Stimulated activated CD8-positive, alpha-beta memory T cell treated with anti-CD3 and anti-CD28 coated beads, Interleukin-7, amount 100 ng/mL, for 1 hour (primary cell): ENCODE measurements around the gene COL24A1.
"Not testable (repeated sequence)": the region's sequence is repeated elsewhere in the genome, so short reads cannot be mapped to it uniquely, and the experiment has no call there.

Experiments used
- DNase-seq, 2 donors: peaks; one replicate each; pipeline ENCODE4 v3.0.0-alpha.2; 2020; ENCODE audit warnings: low read depth in 2 of 2

Gene COL24A1

DNA sequence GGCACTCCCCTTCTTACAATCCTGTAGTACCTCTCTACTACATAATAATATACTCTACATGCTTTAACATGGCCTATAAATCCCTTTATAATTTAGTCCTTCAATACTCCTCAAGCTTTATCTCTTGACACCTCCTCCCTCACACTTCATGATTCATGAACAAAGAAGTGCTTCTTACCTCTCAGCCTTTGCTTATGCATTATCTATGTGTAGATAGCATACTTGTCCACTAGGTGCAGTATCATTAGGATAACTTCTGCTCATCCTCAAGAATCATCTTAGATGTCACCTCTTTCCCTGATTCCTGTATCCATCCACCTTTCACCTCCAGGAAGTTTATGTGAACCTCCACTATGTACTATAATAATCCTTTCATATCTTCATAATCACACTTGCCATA lies 74.4 kb downstream of the COL24A1 start:
- DNase-seq, result no peak

GRCh38 chr1:86072474-86072873 lies 84.1 kb downstream of the COL24A1 start:
- DNase-seq, result not testable (repeated sequence)

- not testable (repeated sequence) for DNase-seq
These were observed 84.7 kb downstream of the COL24A1 start for GRCh38 chr1:86071870-86072269.

DNA sequence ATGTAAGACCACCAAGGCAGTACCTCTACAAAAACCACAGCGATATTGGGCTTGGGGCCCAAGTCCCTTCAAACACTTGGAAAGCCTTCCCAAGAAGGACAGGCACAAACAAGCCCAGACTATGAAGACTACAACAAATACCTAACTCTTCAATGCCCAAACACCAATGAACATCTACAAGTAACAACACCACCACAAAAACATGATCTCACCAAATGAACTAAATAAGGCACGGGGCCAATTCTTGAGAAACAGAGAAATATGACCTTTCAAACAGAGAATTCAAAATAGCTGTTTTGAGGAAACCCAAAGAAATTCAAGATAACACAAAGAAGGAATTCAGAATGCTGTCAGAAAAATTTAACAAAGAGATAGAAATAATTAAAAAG lies 86.8 kb downstream of the COL24A1 start:
- DNase-seq, result no peak

DNA sequence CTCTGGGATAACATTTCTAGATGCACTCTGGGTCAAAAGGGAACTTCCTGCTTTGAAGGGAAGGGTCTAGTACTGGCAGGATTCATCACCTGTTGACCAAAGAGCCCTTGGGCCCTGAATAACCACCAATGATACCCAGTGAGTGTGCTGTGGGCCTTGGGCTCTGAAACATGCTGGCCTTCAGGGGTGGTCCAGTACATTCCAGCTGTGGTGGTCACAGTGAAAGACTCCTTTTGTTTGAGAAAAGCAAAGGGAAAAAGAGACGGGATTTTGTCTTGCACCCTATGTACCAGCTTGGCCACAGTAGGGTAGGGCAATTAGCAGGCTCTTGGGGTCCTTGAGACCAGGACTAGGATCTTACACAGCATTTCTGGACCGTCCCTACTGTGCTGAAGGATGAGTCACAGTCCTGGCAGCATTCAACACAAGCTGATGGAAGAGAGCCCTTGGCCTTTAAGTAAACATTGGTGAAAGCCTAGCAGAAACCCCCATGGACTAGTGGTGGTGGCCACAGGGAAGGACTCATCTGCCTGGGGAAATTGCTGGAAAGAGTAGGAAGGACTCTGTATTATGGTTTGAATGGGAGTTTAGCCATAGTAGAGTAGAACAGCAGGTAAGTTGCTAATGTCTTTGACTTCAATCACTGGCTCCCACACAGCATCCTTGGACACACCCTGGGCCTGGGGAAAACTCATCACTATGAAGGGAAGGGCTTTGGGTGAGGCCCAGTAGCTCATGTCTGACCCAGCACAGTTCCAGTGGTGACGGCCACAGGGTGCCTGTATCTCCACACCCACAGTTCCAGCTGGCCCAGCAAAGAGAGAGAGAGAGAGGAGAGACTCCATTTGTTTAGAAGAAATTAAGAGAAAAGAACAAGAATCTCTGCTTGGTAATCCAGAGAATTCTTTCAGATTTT lies 87.5 kb downstream of the COL24A1 start:
- DNase-seq, result no peak

DNA sequence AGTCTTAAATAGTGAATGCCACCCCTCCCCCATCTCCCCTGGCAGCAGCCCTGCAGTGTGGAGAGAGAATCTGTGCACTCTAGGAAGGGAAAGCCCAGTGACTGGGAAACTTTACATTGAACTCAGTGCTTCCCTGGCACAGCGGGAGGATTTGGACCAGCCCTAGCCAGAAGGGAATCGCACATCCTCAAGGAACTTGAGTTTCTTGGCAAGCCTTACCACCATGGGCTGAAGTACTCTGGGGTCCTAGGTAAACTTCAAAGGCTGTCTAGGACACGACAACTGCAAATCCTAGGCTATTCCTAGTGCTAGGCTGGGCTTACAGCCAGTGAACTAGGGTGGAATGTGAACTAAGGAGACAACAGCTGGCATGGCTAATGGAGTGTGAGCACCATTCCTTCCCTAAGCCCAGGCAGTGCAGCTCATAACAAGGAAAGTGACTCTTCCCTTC lies 88.3 kb downstream of the COL24A1 start:
- no peak for DNase-seq

DNA sequence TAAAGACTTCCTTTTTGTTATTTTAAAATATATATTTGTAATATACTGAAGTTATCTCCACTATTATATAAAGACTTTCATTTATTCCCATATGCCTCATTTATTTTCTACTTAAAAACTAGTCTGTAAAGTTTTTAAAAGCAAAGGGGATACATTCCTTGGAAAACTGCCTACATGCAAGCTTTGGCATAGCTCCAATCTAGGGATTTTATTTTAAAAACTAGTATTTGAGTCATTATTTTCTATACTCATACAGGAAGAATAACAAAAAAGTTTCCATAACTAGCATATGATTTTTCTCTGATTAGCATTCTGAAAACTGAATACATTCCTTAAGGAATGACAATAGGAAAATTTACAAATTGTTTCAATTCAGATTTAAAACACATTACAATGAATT lies 88.9 kb downstream of the COL24A1 start:
- no peak for DNase-seq

GRCh38 chr1:86064899-86065298 lies 91.7 kb downstream of the COL24A1 start:
- DNase-seq, result no peak

- DNase-seq, result no peak
These were observed 92.9 kb downstream of the COL24A1 start for GRCh38 chr1:86063721-86064120.

- DNase-seq, result no peak
These were observed 94.1 kb downstream of the COL24A1 start for GRCh38 chr1:86062453-86062852.

DNA sequence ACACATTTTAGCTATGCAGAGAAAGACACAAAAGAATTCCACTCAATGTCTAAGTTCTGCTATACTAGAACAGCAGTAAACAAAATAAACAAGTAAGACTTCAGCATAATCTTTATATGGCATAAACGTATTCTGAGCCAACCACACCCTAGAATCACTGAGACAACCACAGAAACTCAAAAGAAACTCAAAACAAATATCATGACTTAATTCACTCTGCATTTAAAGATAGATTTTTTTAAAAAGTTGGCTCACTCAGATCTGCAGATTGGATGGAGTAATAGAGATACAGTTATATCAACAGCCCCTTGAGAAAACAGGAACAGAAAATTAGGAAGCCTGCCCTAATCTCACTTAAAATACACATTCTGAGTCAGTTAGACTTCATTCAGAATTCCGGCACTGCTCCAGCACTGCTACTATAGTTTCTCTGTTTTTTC lies 95.0 kb downstream of the COL24A1 start:
- no peak for DNase-seq

DNA sequence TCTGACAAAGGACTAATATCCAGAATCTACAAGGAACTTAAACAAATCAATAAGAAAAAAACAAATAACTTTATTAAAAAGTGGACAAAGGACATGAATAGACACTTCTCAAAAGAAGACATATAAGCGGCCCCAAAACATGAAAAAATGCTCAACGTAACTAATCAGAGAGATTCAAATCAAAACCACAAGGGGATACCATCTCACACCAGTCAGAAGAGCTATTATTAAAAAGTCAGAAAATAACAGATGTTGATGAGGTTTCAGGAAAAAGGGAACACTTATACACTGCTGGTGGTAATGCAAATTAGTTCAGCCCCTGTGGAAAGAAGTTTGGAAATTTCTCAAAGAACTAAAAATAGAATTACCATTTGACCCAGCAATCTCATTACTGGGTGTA lies 102.2 kb downstream of the COL24A1 start:
- no peak for DNase-seq

DNA sequence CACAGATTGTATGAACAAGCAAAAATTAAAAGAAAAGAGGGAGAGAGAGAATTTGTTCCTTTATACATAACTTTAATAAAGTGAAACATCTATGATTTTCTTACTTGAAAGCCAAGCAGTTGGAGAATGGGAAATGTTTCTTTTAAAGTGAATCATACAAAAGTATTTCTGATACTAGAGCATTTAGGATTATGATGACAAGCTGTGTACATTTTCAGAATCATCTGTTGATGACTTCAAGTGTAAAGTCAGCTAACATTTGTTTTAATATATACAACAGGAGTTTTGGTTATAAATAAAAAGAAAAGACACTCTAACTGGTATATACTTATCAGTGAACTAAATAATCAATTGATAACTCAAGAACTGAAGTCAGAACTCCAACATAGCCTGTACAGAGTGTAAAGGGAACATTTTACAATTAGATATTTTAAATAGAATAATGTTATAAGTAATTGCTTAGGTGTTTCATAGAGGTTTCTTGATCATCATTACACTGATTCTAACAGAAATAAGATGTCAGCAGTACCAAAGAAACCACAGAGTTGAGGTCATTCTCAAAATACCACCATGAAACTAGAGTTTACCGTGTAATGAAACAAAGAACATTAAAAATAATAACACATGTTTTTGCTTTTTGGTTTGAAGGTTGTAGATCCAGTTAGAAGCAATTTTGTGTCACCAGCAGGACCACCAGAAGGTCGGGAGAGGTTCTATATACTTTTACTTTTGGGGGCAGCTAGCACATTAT lies 103.4 kb downstream of the COL24A1 start:
- DNase-seq, result no peak

DNA sequence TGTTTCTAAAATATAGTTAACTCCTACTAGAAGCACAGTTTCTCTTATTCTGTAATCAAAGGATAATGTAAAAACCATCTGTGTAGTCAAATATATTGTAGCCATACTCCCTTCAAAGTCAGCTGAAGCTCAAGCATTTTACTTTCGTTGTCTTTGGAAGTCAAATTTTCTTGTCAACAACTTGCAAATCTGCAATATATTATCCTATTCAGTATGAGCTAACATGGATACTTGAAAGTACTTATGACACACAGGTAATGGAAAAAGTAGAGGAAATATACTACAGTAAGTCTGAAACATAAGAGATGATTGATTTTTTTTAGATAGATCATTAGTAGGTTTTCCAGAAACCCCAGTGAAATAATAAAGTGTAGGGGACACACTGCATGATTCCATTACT lies 121.5 kb downstream of the COL24A1 start:
- DNase-seq, result no peak

- no peak for DNase-seq
These were observed 126.4 kb downstream of the COL24A1 start for GRCh38 chr1:86030180-86030579.

- no peak for DNase-seq
These were observed 138.2 kb downstream of the COL24A1 start for GRCh38 chr1:86018283-86018923.

- DNase-seq, result no peak
These were observed 140.4 kb downstream of the COL24A1 start for GRCh38 chr1:86016076-86016759.

DNA sequence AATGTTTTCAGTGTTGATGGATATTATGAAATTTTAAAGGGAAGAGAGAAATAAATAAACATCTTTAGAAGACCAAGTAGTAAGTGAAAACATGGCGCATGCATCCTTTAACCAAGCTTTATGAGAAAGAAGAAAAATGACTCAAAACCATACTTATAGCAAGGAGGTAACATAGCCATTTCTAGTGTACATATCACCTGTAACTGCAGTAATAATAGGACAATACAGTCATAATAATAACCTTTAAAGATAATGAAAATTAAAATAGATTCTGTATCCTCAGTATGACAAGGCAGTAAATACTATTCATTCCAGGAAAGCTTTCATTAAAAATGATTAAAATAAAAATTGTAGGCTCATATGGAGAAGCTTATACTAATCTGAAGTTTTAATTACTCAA lies 141.2 kb downstream of the COL24A1 start:
- DNase-seq, result no peak

DNA sequence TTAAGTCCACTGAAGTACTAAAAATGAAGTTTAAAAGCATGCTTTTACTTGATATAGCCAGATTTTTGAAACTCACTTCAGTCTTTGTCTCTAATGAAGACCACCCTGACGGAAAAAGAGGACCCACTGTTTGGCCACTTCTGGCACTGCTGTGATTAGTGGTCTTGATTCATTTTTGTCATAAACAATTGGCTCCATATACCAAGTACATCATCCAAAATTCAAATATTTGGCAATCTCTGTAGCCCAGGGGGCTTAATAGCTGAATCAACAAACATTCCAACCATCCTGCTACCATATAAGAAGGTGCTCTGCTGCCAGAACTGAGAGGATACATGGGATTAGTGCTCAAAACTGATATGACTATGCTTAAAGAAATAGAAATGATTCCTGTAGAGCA lies 156.0 kb downstream of the COL24A1 start:
- no peak for DNase-seq

GRCh38 chr1:85998105-85998855 lies 158.3 kb downstream of the COL24A1 start:
- no peak for DNase-seq

DNA sequence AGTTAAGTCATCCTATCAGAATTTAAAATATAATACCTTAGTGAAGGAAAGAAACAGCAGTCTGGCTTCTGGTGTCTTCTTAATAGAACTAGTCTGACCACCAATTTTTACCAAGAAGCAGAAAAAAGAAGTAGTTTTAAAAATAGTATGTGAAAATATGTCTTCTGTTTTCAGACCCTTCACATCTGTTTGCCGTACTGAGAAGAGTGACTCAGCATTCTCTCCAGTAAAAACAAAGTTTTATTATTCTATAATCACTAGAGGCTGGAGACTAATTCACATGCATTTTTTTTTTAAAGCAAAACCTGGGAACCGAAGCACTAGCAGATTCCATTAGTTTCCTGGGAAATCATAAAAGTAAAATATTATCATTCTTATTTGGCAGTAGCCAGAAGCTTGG lies 163.8 kb downstream of the COL24A1 start:
- no peak for DNase-seq
